Activated CD8-positive, alpha-beta memory T cell treated with anti-CD3 and anti-CD28 coated beads for 36 hours (primary cell): ENCODE measurements around the gene SNAPC3. TPM values are rescaled to one million over a fixed set of nuclear protein-coding genes. Genes with fewer than 3 reads are reported as not detected.

ENCODE experiments used
- total RNA-seq, 2 experiments: library from RNA; stranded (reverse); gene quantifications; one replicate each; pipeline ENCODE4 v1.2.3, GENCODE V29; 2021

Gene SNAPC3
- total RNA-seq, 2 experiments from 2014 or later: 23.1 to 24.9 TPM

Other genes with a start within 250 kb of the SNAPC3 start
- 10 to 100 TPM; 12.2 to 13.8 TPM for gene TTC39B, start 115.7 kb upstream of the SNAPC3 start, total RNA-seq
- 10 to 100 TPM; 81.7 to 84.1 TPM for gene PSIP1, start 88.1 kb downstream of the SNAPC3 start, total RNA-seq
- gene CCDC171, start 130.2 kb downstream of the SNAPC3 start, total RNA-seq: 1 to 10 TPM; 2.1 to 2.4 TPM